GM08714 (cell line): Measurements from ENCODE around the gene PRLH.
"Not testable (repeated sequence)": the region's sequence is repeated elsewhere in the genome, so short reads cannot be mapped to it uniquely, and the experiment has no call there.

Experiments used
- H3K4me3 ChIP-seq: fragments of 200-500 bp; sonication (Bioruptor generic); 2 replicates; pipeline ENCODE4 v1.5.1; 2014; ENCODE audit warnings: mild to moderate bottlenecking, low read length, inconsistent platforms
- ZNF274 ChIP-seq: IDR thresholded peaks from 2 replicates; pipeline ENCODE4 v1.6.1; 2012; ENCODE audit warnings: mild to moderate bottlenecking, low read depth, low read length

Gene PRLH

DNA sequence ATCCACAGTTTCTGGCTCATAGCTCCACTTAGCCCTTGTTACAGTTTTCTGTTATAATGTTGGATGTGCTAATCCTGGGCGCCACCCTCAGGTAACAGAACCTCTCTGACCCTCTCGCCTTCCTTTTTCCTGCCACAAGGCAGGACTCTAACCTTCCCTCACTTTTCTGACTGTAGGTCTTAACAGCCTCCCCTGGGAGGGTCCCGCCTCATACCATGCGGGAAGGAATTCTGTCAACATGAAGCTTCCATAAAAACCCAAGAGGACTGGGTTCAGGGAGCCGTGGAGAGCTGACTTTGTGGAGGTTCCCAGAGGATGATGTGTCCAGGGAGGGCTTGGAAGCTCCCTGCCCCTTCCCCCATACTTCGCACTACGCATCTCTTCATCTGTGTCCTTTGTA is 36.0 kb downstream of the PRLH start:
- TF ChIP-seq ZNF274: no peak
- no peak overlapping the region for H3K4me3 ChIP-seq

- H3K4me3 ChIP-seq: no peak overlapping the region
- no peak for TF ChIP-seq ZNF274
Observed at GRCh38 chr2:237603049-237603717, 36.8 kb downstream of the PRLH start.

- H3K4me3 ChIP-seq: no peak overlapping the region
- TF ChIP-seq ZNF274: no peak
Observed at GRCh38 chr2:237603718-237604362, 37.5 kb downstream of the PRLH start.

- TF ChIP-seq ZNF274: no peak
- no peak overlapping the region for H3K4me3 ChIP-seq
Observed at GRCh38 chr2:237604391-237604790, 38.0 kb downstream of the PRLH start.

- no peak overlapping the region for H3K4me3 ChIP-seq
- TF ChIP-seq ZNF274: no peak
Observed at GRCh38 chr2:237604960-237605359, 38.6 kb downstream of the PRLH start.

- H3K4me3 ChIP-seq: not testable (repeated sequence)
Observed at GRCh38 chr2:237606522-237606921, 40.1 kb downstream of the PRLH start.

DNA sequence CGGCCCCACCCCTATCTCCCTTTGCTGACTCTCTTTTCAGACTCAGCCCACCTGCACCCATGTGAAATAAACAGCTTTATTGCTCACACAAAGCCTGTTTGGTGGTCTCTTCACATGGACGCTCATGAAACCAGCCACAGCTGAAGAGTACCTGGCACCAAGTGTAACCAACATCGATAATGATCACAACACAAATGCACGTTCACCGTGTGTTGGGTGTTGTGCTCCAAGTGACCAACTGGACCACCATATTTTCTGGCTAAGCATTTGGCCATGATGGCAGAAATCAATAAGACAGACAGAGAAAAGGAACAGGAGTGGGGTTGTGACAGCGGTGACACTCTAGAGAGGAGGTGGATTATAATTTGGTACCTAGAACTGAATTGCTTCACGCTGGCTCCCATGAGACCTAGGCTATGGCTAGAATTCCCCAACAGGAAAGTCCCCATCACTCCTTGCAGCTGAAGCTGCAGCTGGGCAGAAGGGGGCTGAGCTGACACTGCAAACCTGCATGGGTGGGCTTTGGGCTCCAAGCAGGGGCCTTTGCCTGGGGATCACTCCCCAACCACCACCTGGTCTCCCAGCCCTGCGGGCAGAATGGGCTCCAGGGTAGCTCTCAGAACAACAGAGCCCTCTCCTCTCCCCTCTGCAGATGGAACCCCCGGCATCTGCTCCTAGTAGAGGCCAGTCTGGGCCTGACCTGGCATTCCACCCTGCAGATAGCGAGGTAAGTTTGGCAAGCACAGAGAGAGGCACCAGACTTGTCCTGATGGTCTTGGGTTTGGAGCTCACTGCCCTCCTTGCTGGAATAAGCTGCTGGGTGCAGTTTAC is 46.4 kb downstream of the PRLH start:
- no peak overlapping the region for H3K4me3 ChIP-seq
- no peak for TF ChIP-seq ZNF274

DNA sequence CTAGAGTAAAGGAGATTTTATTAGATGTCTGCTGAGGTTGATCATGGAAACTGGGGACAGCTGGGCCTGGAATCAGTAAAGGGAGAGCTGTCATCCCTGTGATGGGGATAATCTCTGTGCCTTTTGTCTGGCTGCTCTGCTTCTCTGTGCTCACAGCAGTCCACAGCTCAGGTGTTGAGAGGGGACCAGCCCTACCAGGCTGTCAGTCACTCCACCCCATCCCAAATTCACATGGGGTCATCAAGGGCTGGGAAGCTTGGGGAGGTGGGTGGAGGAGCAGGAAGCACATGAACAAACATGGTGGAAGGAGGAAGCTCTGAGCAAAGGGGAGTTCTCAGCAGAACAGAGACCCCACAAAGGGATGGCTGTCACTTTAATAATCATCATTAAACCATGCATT is 47.3 kb downstream of the PRLH start:
- H3K4me3 ChIP-seq: no peak overlapping the region
- TF ChIP-seq ZNF274: no peak

GRCh38 chr2:237614151-237614720 is 47.9 kb downstream of the PRLH start:
- TF ChIP-seq ZNF274: no peak
- H3K4me3 ChIP-seq: no peak overlapping the region

DNA sequence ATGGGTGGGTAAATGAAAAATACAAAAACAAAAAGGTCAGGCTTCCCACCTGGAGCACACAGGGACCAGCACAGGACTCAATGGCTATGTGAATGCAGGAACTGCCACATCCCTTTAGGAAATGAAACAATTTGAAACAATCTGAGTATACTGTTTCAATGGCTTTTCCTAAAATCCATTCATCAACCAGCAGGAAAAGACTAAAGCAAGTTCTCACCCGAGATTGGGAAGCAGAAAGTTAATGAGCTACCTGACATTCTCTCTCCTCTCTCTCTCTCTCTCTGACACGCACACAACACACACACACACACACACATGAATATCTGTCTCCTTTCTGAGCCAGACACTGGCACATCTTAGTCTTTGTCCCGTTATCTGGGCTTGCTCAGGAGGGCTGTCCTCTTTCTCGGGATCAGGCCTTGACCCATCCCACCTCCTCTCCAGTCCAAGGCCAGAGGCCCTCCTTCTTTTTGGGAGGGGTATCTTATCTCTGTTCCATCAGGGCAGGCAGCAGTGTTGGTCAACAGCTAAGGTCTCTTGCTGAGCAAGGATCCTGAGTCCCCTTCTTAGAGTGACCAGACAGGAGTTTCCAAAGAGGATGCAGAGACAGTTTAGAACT is 49.4 kb downstream of the PRLH start:
- TF ChIP-seq ZNF274: no peak
- H3K4me3 ChIP-seq: no peak overlapping the region

DNA sequence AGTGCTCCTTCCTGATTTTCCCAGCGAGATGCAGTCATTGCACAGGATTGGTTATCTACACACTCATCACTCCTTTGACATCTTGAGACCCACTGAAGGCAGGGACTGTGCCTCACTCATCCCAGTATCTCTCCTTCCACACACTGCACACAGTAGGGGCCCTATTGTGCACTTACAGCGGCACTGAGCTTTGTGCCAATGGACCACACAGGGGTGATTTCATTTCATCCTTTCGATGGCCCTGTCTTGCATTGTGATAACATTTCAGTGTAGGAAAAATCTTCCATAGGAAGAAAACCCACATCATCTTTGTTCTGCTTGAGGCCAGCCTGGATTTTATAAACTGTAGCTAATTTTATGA is 50.0 kb downstream of the PRLH start:
- no peak for TF ChIP-seq ZNF274
- no peak overlapping the region for H3K4me3 ChIP-seq
